ENCODE results near the gene DPM2.

The DPM2 gene

DNA sequence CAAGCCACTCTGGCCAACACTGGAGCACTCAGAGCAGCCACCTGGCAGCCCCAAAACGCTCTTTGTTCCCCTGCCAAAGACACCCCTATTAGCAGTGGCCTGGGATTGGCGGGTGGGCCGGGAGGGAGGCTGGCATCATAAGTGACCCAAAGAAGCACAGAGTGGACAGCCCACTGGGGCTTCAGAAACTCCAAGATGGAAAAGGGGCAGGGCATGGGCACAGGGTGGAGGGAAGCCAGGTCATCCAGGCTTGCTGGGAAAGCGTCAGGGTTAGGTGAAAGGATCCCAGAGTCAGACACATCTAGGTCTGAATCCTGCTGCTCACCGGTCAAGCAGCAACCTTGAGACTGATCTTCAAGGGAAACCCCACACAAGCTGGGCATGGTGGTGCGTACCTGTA, 28.3 kb upstream of the DPM2 start:
- no peak for TF ChIP-seq CTCF (conservative IDR thresholded peaks at IDR 0.05; ENCODE audit: low read depth, low read length)
- DNase-seq (ENCODE audit: low read depth): no peak
- no peak overlapping the region for H3K4me3 ChIP-seq (ENCODE audit: low read length)

GRCh38 chr9:127963359-127964064, 25.9 kb upstream of the DPM2 start:
- DNase-seq (ENCODE audit: low read depth): no peak
- no peak overlapping the region for H3K4me3 ChIP-seq (ENCODE audit: low read length)
- no peak for TF ChIP-seq CTCF (conservative IDR thresholded peaks at IDR 0.05; ENCODE audit: low read depth, low read length)

GRCh38 chr9:127963041-127963358, 25.3 kb upstream of the DPM2 start:
- no peak for DNase-seq (ENCODE audit: low read depth)
- TF ChIP-seq CTCF (conservative IDR thresholded peaks at IDR 0.05; ENCODE audit: low read depth, low read length): no peak
- no peak overlapping the region for H3K4me3 ChIP-seq (ENCODE audit: low read length)

GRCh38 chr9:127962278-127962677, 24.6 kb upstream of the DPM2 start:
- no peak overlapping the region for H3K4me3 ChIP-seq (ENCODE audit: low read length)
- DNase-seq (ENCODE audit: low read depth): no peak
- TF ChIP-seq CTCF (conservative IDR thresholded peaks at IDR 0.05; ENCODE audit: low read depth, low read length): no peak

DNA sequence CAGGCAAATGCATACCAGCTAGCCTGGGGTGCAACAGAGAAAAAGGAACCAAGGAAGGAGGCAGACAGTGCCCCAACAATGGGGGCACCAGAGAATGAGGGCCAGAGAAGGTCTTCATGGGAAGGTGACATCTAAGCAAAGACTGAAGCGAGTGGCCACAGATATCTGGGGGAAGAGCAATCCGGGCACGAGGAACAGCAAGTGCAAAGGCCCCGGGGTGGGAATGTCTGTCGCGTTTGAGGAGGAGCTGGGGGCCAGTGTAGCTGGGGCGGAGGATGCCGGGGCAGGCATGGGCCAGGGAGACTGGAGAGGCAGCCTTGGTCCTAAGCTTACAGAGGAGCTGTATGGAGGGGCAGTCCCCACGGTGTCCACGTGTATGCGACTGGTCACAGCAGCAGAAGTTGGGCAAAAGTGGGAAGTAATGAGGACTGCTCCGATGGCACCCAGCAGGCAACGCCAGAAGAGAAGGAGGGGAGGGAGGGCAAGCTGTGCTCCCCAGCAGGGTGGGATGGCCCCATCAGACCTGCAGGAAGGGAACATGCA, 24.0 kb upstream of the DPM2 start:
- no peak overlapping the region for H3K4me3 ChIP-seq (ENCODE audit: low read length)
- TF ChIP-seq CTCF (conservative IDR thresholded peaks at IDR 0.05; ENCODE audit: low read depth, low read length): no peak
- no peak for DNase-seq (ENCODE audit: low read depth)

DNA sequence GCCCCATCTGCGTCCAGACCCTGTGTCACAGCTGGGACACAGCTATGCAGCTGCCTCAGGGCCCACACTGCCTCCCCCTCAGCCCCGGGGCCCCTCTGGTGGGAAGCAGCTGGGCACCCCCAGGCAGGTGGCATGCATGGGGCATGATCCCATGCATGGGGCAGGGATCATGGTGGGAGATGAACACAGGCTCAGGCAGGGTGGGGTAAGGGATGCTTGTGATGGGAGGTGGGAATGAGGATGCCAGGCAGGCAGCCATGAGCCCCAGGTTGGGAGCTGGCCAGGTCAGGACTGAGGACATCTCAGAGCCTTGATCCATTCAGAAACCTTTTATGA, 23.5 kb upstream of the DPM2 start:
- no peak for DNase-seq (ENCODE audit: low read depth)
- H3K4me3 ChIP-seq (ENCODE audit: low read length): no peak overlapping the region
- TF ChIP-seq CTCF (conservative IDR thresholded peaks at IDR 0.05; ENCODE audit: low read depth, low read length): no peak

- TF ChIP-seq CTCF (conservative IDR thresholded peaks at IDR 0.05; ENCODE audit: low read depth, low read length): no peak
- DNase-seq (ENCODE audit: low read depth): no peak
- H3K4me3 ChIP-seq (ENCODE audit: low read length): no peak overlapping the region
Observed at GRCh38 chr9:127960410-127961154, 22.9 kb upstream of the DPM2 start.

Data from retinal pigment epithelial cell (primary cell).